ENCODE measurements around the gene SPTB.

GRCh38 chr14:64743061-64743460 lies 136.6 kb downstream of the SPTB start:
- TF ChIP-seq EP300 (IDR thresholded peaks at IDR 0.05; ENCODE audit: borderline replicate concordance), result no peak
- TF ChIP-seq REST (IDR thresholded peaks at IDR 0.05; ENCODE audit: low read depth), result no peak
- no peak for TF ChIP-seq YY1 (IDR thresholded peaks at IDR 0.05; ENCODE audit: low read depth)
- TF ChIP-seq MAX (IDR thresholded peaks at IDR 0.05), result no peak
- no peak for TF ChIP-seq CEBPB (IDR thresholded peaks at IDR 0.05)
- no peak for TF ChIP-seq TCF12 (IDR thresholded peaks at IDR 0.05; ENCODE audit: low read depth)
- no peak for TF ChIP-seq RAD21 (IDR thresholded peaks at IDR 0.05; ENCODE audit: low read depth)
- no peak for TF ChIP-seq CREB1 (IDR thresholded peaks at IDR 0.05; ENCODE audit: low read depth)

Data from Ishikawa (cell line).